HepG2 (cell line): ENCODE results near the gene SP4. TPM values are rescaled to one million over a fixed set of nuclear protein-coding genes. Genes with fewer than 3 reads are reported as not detected.

Source experiments
- ATAC-seq: fragments of 200-7000 bp; cut with Tn5 transposase; 3 replicates; pipeline ENCODE4 v1.9.1; 2020; ENCODE audit warnings: mild to moderate bottlenecking, moderate library complexity
- BruUV-seq: library from RNA; stranded (reverse); fragments of 400-500 nt; replicated peaks from 2 replicates; lab custom pipeline; 2021; lab: Mats Ljungman, UMichigan
- CTCF ChIA-PET: fragments of 300-600 bp; formaldehyde crosslinking; extraction: SDS; loops from one replicate; lab custom pipeline; 2021; ENCODE audit warnings: low total read pairs, inconsistent platforms, low intra/inter-chr PET ratio; lab: Yijun Ruan, JAX
- POLR2A ChIA-PET: fragments of 350-600 bp; sonication (Branson Sonifier 250); formaldehyde crosslinking; loops from one replicate; lab custom pipeline; 2020; ENCODE audit warnings: antibody characterized with exemption, inconsistent platforms; lab: Yijun Ruan, JAX
- DNase-seq: peaks from one replicate; pipeline ENCODE4 v3.0.0-alpha.2; 2015; ENCODE audit warnings: low spot score
- FAIRE-seq: peaks from 3 replicates; lab custom pipeline; 2011; peaks lifted over from hg19 to GRCh38; lab: Jason Lieb, UNC
- H2AFZ ChIP-seq: one replicate; pipeline ENCODE4 v1.6.1; 2011; ENCODE audit warnings: low read length, inconsistent platforms
- H3K27ac ChIP-seq: fragments of 300-600 bp; 3 replicates; pipeline ENCODE4 v1.8.0; 2011; ENCODE audit warnings: mixed run types, mild to moderate bottlenecking, mixed read lengths, low read length, inconsistent platforms; ENCODE audit not compliant: insufficient read depth; ENCODE audit errors: extremely low read length
- H3K27me3 ChIP-seq, 2 experiments: fragments of 200-600 bp in 1 of 2; 2 replicates in 1 of 2; 3 replicates in 1 of 2; pipeline versions ENCODE4 v1.6.0 to v1.8.0; 2011; ENCODE audit warnings: low read length in 2 of 2, mild to moderate bottlenecking in 2 of 2, moderate library complexity in 2 of 2, inconsistent platforms in 1 of 2; ENCODE audit not compliant: insufficient read depth in 2 of 2, control insufficient read depth in 1 of 2
- H3K36me3 ChIP-seq, 2 experiments: fragments of 200-600 bp in 1 of 2; replicated peaks in 1 of 2; 2 replicates in 1 of 2; 3 replicates in 1 of 2; pipeline versions ENCODE4 v1.5.1 to v1.8.0; 2011; ENCODE audit warnings: low read length in 2 of 2, inconsistent platforms in 1 of 2; ENCODE audit not compliant: insufficient read depth in 2 of 2, control insufficient read depth in 1 of 2
- H3K4me1 ChIP-seq: 2 replicates; pipeline ENCODE4 v1.5.1; 2012; ENCODE audit warnings: low read length, inconsistent platforms; ENCODE audit not compliant: insufficient read depth
- H3K4me2 ChIP-seq: 2 replicates; pipeline ENCODE4 v1.6.0; 2011; ENCODE audit warnings: low read depth, low read length, inconsistent platforms
- H3K4me3 ChIP-seq, 3 experiments: fragments of 200-600 bp in 1 of 3; sonication (generic), shearing (Covaris generic) in 1 of 3; replicated peaks in 1 of 3; 2 replicates each; pipeline ENCODE4 v1.5.1; 2011 to 2016; ENCODE audit warnings: low read length in 3 of 3, inconsistent platforms in 2 of 3, low read depth in 2 of 3, mild to moderate bottlenecking in 2 of 3, control low read depth in 1 of 3, mixed read lengths in 1 of 3; ENCODE audit not compliant: insufficient read depth in 1 of 3
- H3K79me2 ChIP-seq: one replicate; pipeline ENCODE4 v1.6.1; 2011; ENCODE audit warnings: low read length, inconsistent platforms; ENCODE audit not compliant: insufficient read depth
- H3K9ac ChIP-seq: 2 replicates; pipeline ENCODE4 v1.6.0; 2011; ENCODE audit warnings: mild to moderate bottlenecking, low read depth, low read length, inconsistent platforms; ENCODE audit not compliant: insufficient read depth
- H3K9me3 ChIP-seq: 2 replicates; pipeline ENCODE4 v1.5.1; 2012; ENCODE audit warnings: mild to moderate bottlenecking, low read length
- H4K20me1 ChIP-seq: 2 replicates; pipeline ENCODE4 v1.6.0; 2011; ENCODE audit warnings: inconsistent platforms, mild to moderate bottlenecking, low read length, moderate library complexity; ENCODE audit not compliant: insufficient read depth
- ARHGAP35 ChIP-seq: sonication (generic); formaldehyde crosslinking; IDR thresholded peaks from 2 replicates; pipeline ENCODE4 v1.9.0; 2022; ENCODE audit warnings: mild to moderate bottlenecking, inconsistent platforms, moderate library complexity, missing genetic modification reagents, borderline replicate concordance
- CHD4 ChIP-seq: fragments of 200-600 bp; sonication (generic); IDR thresholded peaks from 2 replicates; pipeline ENCODE4 v1.7.0; 2017; ENCODE audit warnings: mild to moderate bottlenecking, low read length, borderline replicate concordance
- E2F5 ChIP-seq: sonication (generic); formaldehyde crosslinking; conservative IDR thresholded peaks from 2 replicates; pipeline ENCODE4 v1.4.0; 2020; ENCODE audit warnings: missing genetic modification reagents
- ELF3 ChIP-seq: IDR thresholded peaks from 2 replicates; pipeline ENCODE4 v1.6.1; 2016; ENCODE audit warnings: missing genetic modification reagents, missing compliant biosample characterization
- HCFC1 ChIP-seq: fragments of 150-350 bp; IDR thresholded peaks from 2 replicates; pipeline ENCODE4 v1.6.1; 2014; ENCODE audit warnings: low read depth, low read length
- JDP2 ChIP-seq: sonication (generic); formaldehyde crosslinking; IDR thresholded peaks from 2 replicates; pipeline ENCODE4 v1.8.1; 2022; ENCODE audit warnings: missing genetic modification reagents, borderline replicate concordance
- KDM5A ChIP-seq: fragments of 200-600 bp; sonication (generic); IDR thresholded peaks from 2 replicates; pipeline ENCODE4 v1.7.0; 2018; ENCODE audit warnings: antibody characterized with exemption, mild to moderate bottlenecking, low read length, borderline replicate concordance
- MAFG ChIP-seq: sonication (generic); formaldehyde crosslinking; IDR thresholded peaks from 2 replicates; pipeline ENCODE4 v1.5.1; 2020; ENCODE audit warnings: mild to moderate bottlenecking, missing genetic modification reagents
- NFE2 ChIP-seq: sonication (generic); formaldehyde crosslinking; IDR thresholded peaks from 2 replicates; pipeline ENCODE4 v1.4.0; 2020; ENCODE audit warnings: missing genetic modification reagents
- NR2F1 ChIP-seq, 2 experiments: fragments of 450-650 bp in 1 of 2; formaldehyde crosslinking in 1 of 2; IDR thresholded peaks; 2 replicates each; pipeline versions ENCODE4 v1.5.0 to v1.6.1; 2016 to 2020; ENCODE audit warnings: mild to moderate bottlenecking in 1 of 2, missing compliant biosample characterization in 1 of 2, missing genetic modification reagents in 1 of 2, moderate library complexity in 1 of 2
- RCOR2 ChIP-seq: IDR thresholded peaks from 2 replicates; pipeline ENCODE4 v1.6.1; 2016; ENCODE audit warnings: missing biosample characterization, missing genetic modification reagents
- SMAD3 ChIP-seq: sonication (generic); formaldehyde crosslinking; IDR thresholded peaks from 2 replicates; pipeline ENCODE4 v1.4.0; 2020; ENCODE audit warnings: missing genetic modification reagents
- ZBTB20 ChIP-seq: sonication (generic); formaldehyde crosslinking; IDR thresholded peaks from 2 replicates; pipeline ENCODE4 v1.8.1; 2023; ENCODE audit warnings: missing genetic modification reagents, low read depth, mild to moderate bottlenecking, borderline replicate concordance
- ZNF235 ChIP-seq: sonication (generic); formaldehyde crosslinking; IDR thresholded peaks from 2 replicates; pipeline ENCODE4 v1.8.1; 2023; ENCODE audit warnings: mild to moderate bottlenecking, missing genetic modification reagents, borderline replicate concordance
- ZNF256 ChIP-seq: sonication (generic); formaldehyde crosslinking; conservative IDR thresholded peaks from 2 replicates; pipeline ENCODE4 v1.4.0; 2020; ENCODE audit warnings: missing genetic modification reagents
- ZNF354B ChIP-seq: sonication (generic); formaldehyde crosslinking; IDR thresholded peaks from 2 replicates; pipeline ENCODE4 v1.8.0; 2022; ENCODE audit warnings: mild to moderate bottlenecking, missing genetic modification reagents
- ZNF44 ChIP-seq: sonication (generic); formaldehyde crosslinking; IDR thresholded peaks from 2 replicates; pipeline ENCODE4 v1.5.1; 2020; ENCODE audit warnings: mild to moderate bottlenecking, missing genetic modification reagents
- ZNF513 ChIP-seq: sonication (generic); formaldehyde crosslinking; conservative IDR thresholded peaks from 2 replicates; pipeline ENCODE4 v1.5.0; 2020; ENCODE audit warnings: missing genetic modification reagents
- ZNF670 ChIP-seq: sonication (generic); formaldehyde crosslinking; IDR thresholded peaks from 2 replicates; pipeline ENCODE4 v1.8.0; 2022; ENCODE audit warnings: mild to moderate bottlenecking, missing genetic modification reagents, borderline replicate concordance
- ZNF784 ChIP-seq: sonication (generic); formaldehyde crosslinking; IDR thresholded peaks from 2 replicates; pipeline ENCODE4 v1.5.1; 2020; ENCODE audit warnings: missing genetic modification reagents, mild to moderate bottlenecking, borderline replicate concordance
- ZNF841 ChIP-seq: sonication (generic); formaldehyde crosslinking; IDR thresholded peaks from 2 replicates; pipeline ENCODE4 v1.8.1; 2023; ENCODE audit warnings: missing genetic modification reagents, borderline replicate concordance
- WGBS: methylation state at CpG from one replicate; pipeline ENCODE4 v1.1.6; 2017; ENCODE audit warnings: low lambda C conversion rate; 5-methylcytosine and 5-hydroxymethylcytosine counted together
- in situ Hi-C: cut with HindIII; loops from 2 replicates; pipeline ENCODE4 v1.10.0; 2017; ENCODE audit warnings: low pct_unique_long_range_greater_than_20kb; ENCODE audit not compliant: extremely low pct_ligation_motif_present
- intact Hi-C: fragments of 100-400 bp; cut with micrococcal nuclease; formaldehyde crosslinking; loops from one replicate; pipeline ENCODE4 v1.10.0; 2022; ENCODE audit not compliant: unreplicated experiment
- polyA plus RNA-seq, 8 experiments: library from polyadenylated mRNA; depleted of rRNA in 3 of 8; stranded (reverse) in 7 of 8; unstranded in 1 of 8; fragments of >200 nt; fragmentation: Illumina TruSeq in 4 of 8; extraction: Trizol in 4 of 8; gene quantifications; 2 replicates each; pipeline versions ENCODE4 v1.2.1 to v1.2.3, GENCODE V29; 2011 to 2016; ENCODE audit warnings: low read depth in 4 of 8, missing spikeins in 1 of 8, mixed read lengths in 1 of 8; ENCODE audit not compliant: insufficient read depth in 1 of 8
- total RNA-seq, 5 experiments: library from RNA; depleted of rRNA; stranded (reverse); fragments of >200 nt; fragmentation: Illumina TruSeq; extraction: Trizol; gene quantifications; 2 replicates each; pipeline ENCODE4 v1.2.3, GENCODE V29; 2016; ENCODE audit warnings: low read depth in 1 of 5

Gene SP4
- total and polyA plus RNA-seq, 2 of the 13 experiments (the other 11 are each of a cell fraction or from before 2014, with no cell fraction given): 2.7 to 4.8 TPM

- TF ChIP-seq ZNF513 (CRISPR knock-in tag) (no peak), NR2F1 (CRISPR knock-in tag; IDR thresholded peaks at IDR 0.05) (no peak)
Observed at GRCh38 chr7:21544303-21544656, 116.4 kb downstream of the SP4 start (continued).

GRCh38 chr7:21544715-21545114 lies 116.8 kb downstream of the SP4 start:
- no peak for FAIRE-seq
- ChIA-PET POLR2A (no interaction called here), CTCF (no interaction called here)
- no peak for ATAC-seq
- Histone ChIP-seq H4K20me1 (no peaks in the 10 kb centered on the region), H3K9ac (no peak overlapping the region), H3K27me3 (peaks cover 0 to 30% of the 10 kb centered on the region in 2 experiments; a peak in 3 of 5 replicates), H3K36me3 (no peaks in the 10 kb centered on the region), H3K4me2 (no peak overlapping the region), H3K4me3 (no peak overlapping the region), H3K79me2 (no peaks in the 10 kb centered on the region), H3K27ac (no peak overlapping the region), H3K9me3 (no peaks in the 10 kb centered on the region), H2AFZ (no peak overlapping the region), H3K4me1 (no peaks in the 10 kb centered on the region)
- no TSS peak for BruUV-seq
- no peak for DNase-seq
- TF ChIP-seq ZNF354B (CRISPR knock-in tag) (no peak), ZNF235 (CRISPR knock-in tag) (no peak), CHD4 (no peak), MAFG (no peak), NFE2 (no peak), ZNF670 (CRISPR knock-in tag) (no peak), SMAD3 (CRISPR knock-in tag) (no peak), E2F5 (CRISPR knock-in tag) (no peak), RCOR2 (CRISPR knock-in tag) (no peak), ZNF44 (no peak), ZBTB20 (CRISPR knock-in tag) (no peak), ZNF784 (no peak), NR2F1 (CRISPR knock-in tag; IDR thresholded peaks at IDR 0.05) (no peak), JDP2 (CRISPR knock-in tag) (no peak), ZNF256 (CRISPR knock-in tag) (no peak), HCFC1 (no peak), ELF3 (CRISPR knock-in tag) (no peak), KDM5A (no peak), ZNF841 (CRISPR knock-in tag) (no peak), ARHGAP35 (CRISPR knock-in tag) (no peak)
- 9% methylated on average over 3 of the region's 3 CpGs for whole genome bisulfite sequencing
- in situ Hi-C loops: loop anchor here (25.0 kb wide), 1 partner anchor 218 kb away; no protein-coding TSS in a partner anchor
- intact Hi-C loops: no loop called here
